ENCODE data around the gene BDH1. TPM values are rescaled to one million over a fixed set of nuclear protein-coding genes. Genes with fewer than 3 reads are reported as not detected.

BDH1 gene
- total and polyA plus RNA-seq, 2 of the 8 experiments (the other 6 are each of a cell fraction or from before 2014, with no cell fraction given): 27.2 to 28.1 TPM

DNA sequence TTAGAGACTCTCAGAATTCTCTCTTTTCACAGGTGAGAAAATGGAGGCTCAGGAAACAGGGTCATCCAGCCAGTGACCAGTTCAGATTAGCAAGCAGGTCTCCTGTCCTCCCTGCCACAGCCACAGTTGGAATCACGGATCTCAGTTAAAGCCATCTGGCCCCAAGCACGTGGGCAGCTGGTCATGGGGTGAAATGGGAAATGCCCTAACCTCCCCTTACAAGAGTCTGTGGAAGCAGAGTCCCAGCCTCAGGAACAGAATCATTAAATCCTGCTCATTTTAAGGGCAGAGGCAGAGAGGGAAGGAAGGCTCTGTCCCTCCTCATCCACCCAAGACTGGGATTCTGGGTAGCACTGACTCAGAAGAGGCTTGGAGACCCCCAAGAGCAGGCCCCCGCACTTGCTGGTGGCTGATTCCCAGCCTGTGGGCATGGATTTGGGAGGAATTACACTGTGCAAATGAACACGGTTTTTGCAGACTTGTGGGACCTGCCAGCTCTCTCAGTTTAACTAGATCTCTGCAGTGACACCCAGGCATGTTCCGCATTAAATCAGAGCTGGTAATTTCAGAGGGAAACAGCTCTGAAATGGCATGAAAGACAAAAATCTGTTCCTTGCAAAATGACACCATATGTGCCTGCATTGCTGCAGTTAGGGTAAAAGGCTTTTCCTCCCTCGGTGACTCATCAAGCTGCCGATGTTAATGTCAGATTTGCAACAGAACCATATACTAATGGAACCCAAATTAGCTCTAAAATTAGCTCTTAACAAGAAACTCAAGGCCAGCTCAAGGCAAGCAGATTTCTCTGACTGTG is 89.0 kb downstream of the BDH1 start (continued):
- TF ChIP-seq POLR2AphosphoS5 (IDR thresholded peaks at IDR 0.05; ENCODE audit: low read depth, low read length) (no peak), SP4 (IDR thresholded peaks at IDR 0.05; ENCODE audit: low read length) (no peak), SAP30 (IDR thresholded peaks at IDR 0.05; ENCODE audit: insufficient read depth, insufficient replicate concordance, low read length) (no peak), RNF2 (IDR thresholded peaks at IDR 0.05; ENCODE audit: borderline replicate concordance, low read depth, low read length, missing control alignments, poor library complexity, severe bottlenecking) (no peak), GABPA (IDR thresholded peaks at IDR 0.05; ENCODE audit: borderline replicate concordance, insufficient read depth, low read length) (no peak)
